ENCODE measurements around the gene RNF214. TPM values are rescaled to one million over a fixed set of nuclear protein-coding genes. Genes with fewer than 3 reads are reported as not detected.
"Not testable (repeated sequence)": the region's sequence is repeated elsewhere in the genome, so short reads cannot be mapped to it uniquely, and the experiment has no call there.

Gene RNF214
- total RNA-seq (2014; rRNA removed; shearing (Covaris generic)) = 10.8 and 11.5 TPM in 2 replicates

GRCh38 chr11:117232092-117232878 is at the start of gene RNF214:
TSS of gene RNF214 (plus strand) at chr11:117232671. CDS start at chr11:117234273, 1,602 bp downstream.
- DNase-seq (ENCODE audit: low spot score) = peak; percentile 88

DNA sequence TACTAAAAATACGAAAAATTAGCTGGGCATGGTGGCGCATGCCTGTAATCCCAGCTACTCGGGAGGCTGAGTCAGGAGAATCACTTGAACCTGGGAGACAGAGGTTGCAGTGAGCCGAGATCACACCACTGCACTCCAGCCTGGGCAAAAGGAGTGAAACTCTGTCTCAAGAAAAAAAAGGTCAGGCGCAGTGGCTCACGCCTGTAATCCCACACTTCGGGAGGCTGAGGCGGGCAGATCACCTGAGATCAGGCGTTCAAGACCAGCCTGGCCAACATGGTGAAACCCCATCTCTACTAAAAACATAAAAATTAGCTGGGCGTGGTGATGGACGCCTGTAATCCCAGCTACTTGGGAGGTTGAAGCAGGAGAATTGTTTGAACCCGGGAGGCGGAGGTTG is 49.3 kb upstream of the RNF214 start:
- not testable (repeated sequence) for DNase-seq (ENCODE audit: low spot score)

- no peak for DNase-seq (ENCODE audit: low spot score)
Observed at GRCh38 chr11:117183724-117184349, 48.6 kb upstream of the RNF214 start.

GRCh38 chr11:117185736-117186430 is 46.6 kb upstream of the RNF214 start:
- no peak for DNase-seq (ENCODE audit: low spot score)

GRCh38 chr11:117186431-117186761 is 46.1 kb upstream of the RNF214 start:
- DNase-seq (ENCODE audit: low spot score) = no peak

DNA sequence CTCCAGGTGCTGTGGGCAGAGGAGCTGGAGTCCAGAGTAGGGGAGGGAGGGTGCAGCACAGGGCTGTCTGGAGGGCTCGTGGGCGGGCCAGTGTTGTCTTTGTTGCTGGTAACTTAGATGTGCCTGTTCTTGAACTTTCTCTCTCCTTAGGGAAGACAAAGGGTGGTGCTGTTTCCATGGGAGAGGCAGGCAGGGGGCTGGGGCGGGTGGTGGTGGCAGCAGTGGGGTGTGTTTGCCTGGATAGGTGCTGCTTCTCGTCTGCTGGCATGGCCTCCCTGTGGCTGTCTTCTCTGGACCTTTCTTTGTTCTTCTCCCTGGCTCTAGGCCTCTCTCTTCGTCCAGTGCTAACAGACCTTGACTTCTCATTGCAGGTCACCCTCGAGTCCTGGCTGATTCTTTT is 45.5 kb upstream of the RNF214 start:
- DNase-seq (ENCODE audit: low spot score) = peak; percentile 69

DNA sequence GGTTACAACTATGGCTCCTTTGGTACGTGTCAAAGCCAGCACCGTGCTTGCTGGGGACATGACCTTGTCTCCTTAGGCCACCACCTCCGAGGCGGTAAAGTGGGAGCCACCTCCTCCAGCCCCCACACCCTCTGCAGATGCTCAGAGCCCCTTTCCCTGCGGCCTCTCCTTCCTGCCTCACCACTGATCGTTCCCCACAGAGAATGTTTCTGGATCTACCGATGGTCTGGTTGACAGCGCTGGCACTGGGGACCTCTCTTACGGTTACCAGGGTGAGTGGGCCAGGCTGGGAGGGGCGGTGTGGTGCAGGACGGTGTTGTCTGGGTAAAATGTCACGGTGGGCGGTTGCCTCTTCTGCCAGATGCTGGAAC is 45.1 kb upstream of the RNF214 start:
- DNase-seq (ENCODE audit: low spot score) = no peak

DNA sequence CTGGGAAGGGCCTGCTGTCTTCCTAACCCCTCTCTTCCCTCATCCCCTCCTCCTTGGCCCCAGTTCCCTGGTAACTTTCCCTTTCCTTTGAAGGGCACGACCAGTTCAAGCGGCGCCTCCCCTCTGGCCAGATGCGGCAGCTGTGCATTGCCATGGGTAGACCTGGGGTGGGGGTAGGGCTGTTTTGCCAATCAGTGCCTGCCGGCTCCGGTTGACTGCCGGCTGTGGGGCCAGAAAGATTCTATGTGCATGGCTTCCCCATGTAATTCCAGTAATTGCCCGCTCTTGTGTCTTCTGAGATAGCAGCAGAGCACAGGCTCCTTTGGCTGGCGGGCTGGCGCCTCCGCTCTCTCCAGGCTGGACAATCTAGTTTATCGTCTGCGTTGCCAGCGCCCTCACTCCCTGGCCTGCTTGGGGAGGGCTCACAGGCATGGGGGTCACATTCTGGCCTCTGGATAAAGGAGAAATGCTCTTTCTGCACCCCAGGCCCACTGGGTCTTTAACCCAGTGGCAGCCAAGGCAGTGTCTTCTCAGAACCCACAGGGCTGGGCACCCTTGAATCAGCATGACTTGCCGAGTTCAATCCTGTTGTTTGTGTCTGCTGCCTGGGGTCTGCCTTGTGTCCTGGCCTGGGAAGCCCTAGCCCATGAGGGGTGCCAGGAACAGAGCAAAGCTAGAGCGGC is 44.5 kb upstream of the RNF214 start:
- no peak for DNase-seq (ENCODE audit: low spot score)

DNA sequence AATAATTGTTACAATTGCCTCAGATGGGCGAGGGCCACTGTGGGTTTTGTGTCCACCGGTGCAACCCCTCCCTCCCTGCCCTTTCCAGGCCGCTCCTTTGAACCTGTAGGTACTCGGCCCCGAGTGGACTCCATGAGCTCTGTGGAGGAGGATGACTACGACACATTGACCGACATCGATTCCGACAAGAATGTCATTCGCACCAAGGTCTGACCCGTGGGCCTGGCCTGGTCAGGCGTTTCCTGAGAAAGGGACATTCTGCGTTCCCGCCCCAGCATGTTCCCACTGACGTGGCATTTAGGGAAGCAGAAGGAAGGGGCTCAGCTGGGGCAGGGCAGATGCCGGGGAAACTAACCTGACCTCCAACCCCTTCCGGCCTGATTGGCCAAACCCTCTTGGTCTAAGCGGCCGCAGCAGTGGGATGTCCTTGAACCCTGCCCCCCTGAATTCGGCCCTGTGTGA is 43.8 kb upstream of the RNF214 start:
- DNase-seq (ENCODE audit: low spot score) = no peak

DNA sequence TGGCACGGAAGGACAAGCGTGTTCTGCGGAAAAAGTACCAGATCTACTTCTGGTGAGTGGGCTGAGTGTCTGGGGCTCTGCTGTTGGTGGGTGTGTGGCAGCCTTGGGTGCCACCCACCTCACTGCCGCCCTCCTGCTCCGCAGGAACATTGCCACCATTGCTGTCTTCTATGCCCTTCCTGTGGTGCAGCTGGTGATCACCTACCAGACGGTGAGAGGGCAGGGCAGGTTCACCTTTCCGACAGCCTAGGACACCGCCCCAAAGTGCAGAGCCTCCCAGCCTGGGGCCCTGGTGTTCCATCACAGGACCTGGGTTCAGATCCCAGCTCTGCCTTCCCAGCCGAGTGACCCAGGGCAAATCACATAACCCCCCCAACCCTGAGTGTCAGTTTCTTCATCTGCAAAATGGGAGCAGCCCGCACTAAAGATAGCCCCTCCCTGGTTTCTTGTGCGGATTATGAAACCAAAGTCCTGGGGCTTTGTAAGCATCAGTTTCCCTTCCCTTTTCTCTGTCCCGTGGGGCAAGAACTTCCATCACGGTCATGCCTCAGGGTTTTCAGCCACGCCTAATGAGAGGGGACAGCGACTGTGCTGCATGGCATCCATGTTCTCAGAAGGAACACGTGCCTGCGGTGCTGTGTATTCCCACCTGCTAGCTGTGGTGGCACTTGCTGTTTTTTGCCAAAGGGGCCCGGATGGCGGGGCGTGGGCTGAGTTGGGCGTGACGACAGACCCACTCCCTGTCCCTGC is 43.1 kb upstream of the RNF214 start:
- DNase-seq (ENCODE audit: low spot score) = no peak

- DNase-seq (ENCODE audit: low spot score) = no peak
Observed at GRCh38 chr11:117189941-117190544, 42.4 kb upstream of the RNF214 start.

DNA sequence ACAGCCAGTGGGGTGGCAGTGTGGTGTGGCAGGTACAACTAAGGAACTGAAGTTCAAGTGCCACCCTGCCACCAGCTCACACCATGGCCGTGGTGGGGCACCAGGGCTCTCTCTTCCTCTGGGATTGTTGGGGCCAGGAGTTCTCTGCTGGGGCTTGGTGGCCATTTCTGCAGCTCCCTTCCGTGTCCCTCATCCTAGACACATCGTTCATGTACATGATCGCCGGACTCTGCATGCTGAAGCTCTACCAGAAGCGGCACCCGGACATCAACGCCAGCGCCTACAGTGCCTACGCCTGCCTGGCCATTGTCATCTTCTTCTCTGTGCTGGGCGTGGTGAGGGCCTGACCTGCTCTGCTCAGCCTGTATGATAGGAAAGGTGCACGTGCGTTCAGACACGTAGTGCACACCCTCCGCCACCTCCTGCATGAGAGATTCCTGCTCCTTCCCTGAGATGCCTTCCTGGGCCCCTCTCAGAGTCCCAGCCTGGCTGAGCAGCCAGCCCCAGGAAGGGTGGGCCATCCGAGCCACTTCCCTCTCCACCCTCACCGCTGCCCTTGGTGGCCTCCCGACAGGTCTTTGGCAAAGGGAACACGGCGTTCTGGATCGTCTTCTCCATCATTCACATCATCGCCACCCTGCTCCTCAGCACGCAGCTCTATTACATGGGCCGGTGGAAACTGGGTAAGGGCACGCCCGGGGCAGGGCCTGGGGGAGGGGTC is 40.6 kb upstream of the RNF214 start:
- DNase-seq (ENCODE audit: low spot score) = no peak

- DNase-seq (ENCODE audit: low spot score) = no peak
Observed at GRCh38 chr11:117192401-117192875, 40.0 kb upstream of the RNF214 start.

DNA sequence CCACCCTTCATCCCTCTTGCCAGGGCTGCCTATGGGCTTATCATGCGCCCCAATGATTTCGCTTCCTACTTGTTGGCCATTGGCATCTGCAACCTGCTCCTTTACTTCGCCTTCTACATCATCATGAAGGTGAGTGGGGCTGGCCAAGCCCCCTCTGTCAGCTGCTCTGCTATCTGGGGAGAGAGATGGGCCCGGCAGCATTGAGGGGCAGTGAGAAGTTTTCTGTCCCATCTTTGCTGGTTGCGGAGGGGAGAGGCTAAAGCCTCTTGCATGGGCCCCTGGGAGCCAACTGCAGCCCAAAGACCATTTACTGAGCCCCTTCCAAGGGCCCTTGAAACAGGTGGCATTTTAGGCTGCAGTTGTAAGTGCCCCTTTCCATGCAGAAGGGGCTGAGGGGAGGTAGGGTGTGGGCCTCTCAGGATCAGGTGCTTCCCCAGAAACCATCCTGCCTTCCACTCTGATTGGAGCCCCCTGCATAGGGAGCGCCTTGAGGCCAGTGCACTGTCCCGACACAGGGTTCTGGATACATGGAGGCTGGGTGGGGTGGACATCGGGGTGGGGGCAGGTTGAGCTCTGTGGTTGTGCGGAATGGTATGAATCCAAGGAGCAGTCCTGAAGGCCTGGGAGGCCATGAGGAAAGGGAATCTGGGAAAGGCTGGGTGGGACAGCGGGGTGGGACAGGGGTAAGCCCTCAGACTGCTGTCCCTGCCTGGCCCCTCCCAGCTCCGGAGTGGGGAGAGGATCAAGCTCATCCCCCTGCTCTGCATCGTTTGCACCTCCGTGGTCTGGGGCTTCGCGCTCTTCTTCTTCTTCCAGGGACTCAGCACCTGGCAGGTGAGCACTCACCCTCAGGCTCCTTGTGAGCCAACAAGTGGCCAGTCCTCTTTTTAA is 39.1 kb upstream of the RNF214 start:
- no peak for DNase-seq (ENCODE audit: low spot score)

DNA sequence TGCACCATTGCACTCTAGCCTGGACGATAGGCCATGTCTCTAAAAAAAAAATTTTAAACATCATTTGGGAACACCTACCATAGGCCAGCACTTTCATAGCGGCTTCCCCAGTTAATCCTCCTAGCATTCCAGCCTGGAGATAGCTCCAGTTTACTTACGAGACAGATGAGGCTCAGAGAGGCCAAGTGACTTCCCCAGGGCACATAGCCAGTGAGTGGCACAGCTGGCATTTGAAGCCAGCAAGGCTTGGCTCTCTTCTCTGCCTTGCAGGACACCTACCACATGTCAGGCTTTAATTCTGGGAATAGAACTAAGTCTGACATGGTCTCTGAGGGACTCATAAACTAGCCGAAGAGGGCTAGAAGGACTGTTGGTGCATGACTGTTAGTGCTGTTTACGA is 38.2 kb upstream of the RNF214 start:
- DNase-seq (ENCODE audit: low spot score) = no peak

- DNase-seq (ENCODE audit: low spot score) = peak; percentile 68
Observed at GRCh38 chr11:117195258-117195657, 37.2 kb upstream of the RNF214 start.

DNA sequence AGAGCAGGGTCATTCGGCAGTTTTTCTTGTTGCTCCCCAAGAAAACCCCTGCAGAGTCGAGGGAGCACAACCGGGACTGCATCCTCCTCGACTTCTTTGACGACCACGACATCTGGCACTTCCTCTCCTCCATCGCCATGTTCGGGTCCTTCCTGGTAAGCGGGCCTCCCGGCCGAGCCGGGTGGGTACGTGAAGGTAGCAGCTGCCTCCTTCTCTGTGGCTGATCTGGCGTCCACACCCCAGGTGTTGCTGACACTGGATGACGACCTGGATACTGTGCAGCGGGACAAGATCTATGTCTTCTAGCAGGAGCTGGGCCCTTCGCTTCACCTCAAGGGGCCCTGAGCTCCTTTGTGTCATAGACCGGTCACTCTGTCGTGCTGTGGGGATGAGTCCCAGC is 36.7 kb upstream of the RNF214 start:
- DNase-seq (ENCODE audit: low spot score) = no peak

- DNase-seq (ENCODE audit: low spot score) = no peak
Observed at GRCh38 chr11:117197006-117197405, 35.5 kb upstream of the RNF214 start.

All from HT-29 (cell line).